22Rv1 (cell line): ENCODE data around the gene PIK3C2A.

Source experiments
- CTCF ChIP-seq: fragments of 450-650 bp; IDR thresholded peaks from 2 replicates; pipeline ENCODE4 v1.5.1; 2017; ENCODE audit warnings: mild to moderate bottlenecking
- ZFX ChIP-seq: fragments of 450-650 bp; IDR thresholded peaks from 2 replicates; pipeline ENCODE4 v1.6.1; 2017; ENCODE audit warnings: antibody characterized with exemption, borderline replicate concordance

- TF ChIP-seq CTCF (no peak), ZFX (no peak)
Observed at GRCh38 chr11:17179970-17180369, 27.8 kb downstream of the PIK3C2A start.
